GM21786 (cell line): ENCODE results near the gene DYNAP.

ENCODE experiments used
- ATAC-seq: cut with Tn5 transposase; IDR thresholded peaks from one replicate; pipeline ENCODE4 v1.9.1; 2021; ENCODE audit not compliant: unreplicated experiment

The DYNAP gene

GRCh38 chr18:54590945-54591344, at the start of gene DYNAP:
DYNAP (plus strand) TSS chr18:54591245; CDS start chr18:54591283, 38 bp downstream.
- ATAC-seq = no peak

GRCh38 chr18:54551590-54551989, 39.5 kb upstream of the DYNAP start:
- no peak for ATAC-seq

GRCh38 chr18:54555286-54555685, 35.8 kb upstream of the DYNAP start:
- ATAC-seq = no peak

- ATAC-seq = no peak
Observed at GRCh38 chr18:54555996-54556395, 35.0 kb upstream of the DYNAP start.

GRCh38 chr18:54557958-54558357, 33.1 kb upstream of the DYNAP start:
- ATAC-seq = no peak

- no peak for ATAC-seq
Observed at GRCh38 chr18:54558609-54559585, 32.1 kb upstream of the DYNAP start.

- ATAC-seq = no peak
Observed at GRCh38 chr18:54561706-54562267, 29.3 kb upstream of the DYNAP start.

- no peak for ATAC-seq
Observed at GRCh38 chr18:54580202-54580729, 10.8 kb upstream of the DYNAP start.

- no peak for ATAC-seq
Observed at GRCh38 chr18:54584065-54584464, 7.0 kb upstream of the DYNAP start.

- no peak for ATAC-seq
Observed at GRCh38 chr18:54585743-54586142, 5.3 kb upstream of the DYNAP start.

GRCh38 chr18:54604211-54604610, 13.2 kb downstream of the DYNAP start:
- no peak for ATAC-seq

GRCh38 chr18:54606835-54607212, 15.8 kb downstream of the DYNAP start:
- ATAC-seq = no peak

GRCh38 chr18:54607213-54608027, 16.4 kb downstream of the DYNAP start:
- ATAC-seq = no peak

GRCh38 chr18:54608028-54608642, 17.1 kb downstream of the DYNAP start:
- ATAC-seq = no peak

GRCh38 chr18:54611816-54612215, 20.8 kb downstream of the DYNAP start:
- ATAC-seq = no peak

- no peak for ATAC-seq
Observed at GRCh38 chr18:54612237-54612636, 21.2 kb downstream of the DYNAP start.

GRCh38 chr18:54613174-54613573, 22.1 kb downstream of the DYNAP start:
- ATAC-seq = no peak

- ATAC-seq = peak; percentile 87
Observed at GRCh38 chr18:54616220-54616848, 25.3 kb downstream of the DYNAP start.

- ATAC-seq = no peak
Observed at GRCh38 chr18:54622084-54622483, 31.0 kb downstream of the DYNAP start.

GRCh38 chr18:54626779-54627178, 35.7 kb downstream of the DYNAP start:
- no peak for ATAC-seq
